HCT116 (cell line): ENCODE measurements around the gene RARB. TPM values are rescaled to one million over a fixed set of nuclear protein-coding genes. Genes with fewer than 3 reads are reported as not detected.

Experiments
- ATAC-seq: fragments of 200-7000 bp; cut with Tn5 transposase; 2 replicates; pipeline ENCODE4 v1.9.1; 2020; ENCODE audit warnings: mild to moderate bottlenecking, moderate library complexity
- BruUV-seq: library from RNA; stranded (reverse); fragments of 400-500 nt; replicated peaks from 2 replicates; lab custom pipeline; 2021; lab: Mats Ljungman, UMichigan
- CTCF ChIA-PET: fragments of 300-600 bp; sonication (Branson Sonifier 250); formaldehyde crosslinking; loops from one replicate; lab custom pipeline; 2021; ENCODE audit warnings: antibody characterized with exemption; lab: Charles Lee
- POLR2A ChIA-PET: fragments of 300-600, 350-600 bp; sonication (Branson Sonifier 250); formaldehyde crosslinking; loops from one replicate; lab custom pipeline; 2021; ENCODE audit warnings: antibody characterized with exemption; lab: Charles Lee
- RAD21 ChIA-PET, 2 experiments: fragments of 300-600 bp; sonication (Branson Sonifier 250); formaldehyde crosslinking; loops; one replicate each; lab custom pipeline; 2023; ENCODE audit warnings: low total read pairs in 2 of 2; ENCODE audit not compliant: uncharacterized antibody in 2 of 2, unreplicated experiment in 2 of 2, low non-redundant PET in 1 of 2; lab: Charles Lee
- DNase-seq: peaks from one replicate; pipeline ENCODE4 v3.0.0-alpha.2; 2010; ENCODE audit warnings: low read depth, low spot score
- H2AFZ ChIP-seq: fragments of 200-600 bp; shearing (Covaris generic), sonication (generic); 2 replicates; pipeline ENCODE4 v1.6.1; 2017; ENCODE audit warnings: low read depth, mixed run types, mixed read lengths, antibody characterized with exemption, low read length; ENCODE audit not compliant: poor library complexity, severe bottlenecking
- H3K27ac ChIP-seq: 2 replicates; pipeline ENCODE4 v1.5.1; 2012; ENCODE audit warnings: low read depth, low read length
- H3K27me3 ChIP-seq: fragments of 200-600 bp; sonication (generic); 2 replicates; pipeline ENCODE4 v1.6.1; 2016; ENCODE audit warnings: mixed run types, low read length, mixed read lengths; ENCODE audit not compliant: insufficient read depth
- H3K36me3 ChIP-seq, 2 experiments: fragments of 200-500 bp in 1 of 2; fragments of 200-600 bp in 1 of 2; sonication (Bioruptor generic) in 1 of 2; sonication (generic) in 1 of 2; 2 replicates each; pipeline versions ENCODE4 v1.5.1 to v1.6.1; 2014 to 2016; ENCODE audit warnings: low read length in 2 of 2, inconsistent platforms in 1 of 2, mixed read lengths in 1 of 2, mixed run types in 1 of 2; ENCODE audit not compliant: insufficient read depth in 2 of 2, control insufficient read depth in 1 of 2
- H3K4me1 ChIP-seq, 2 experiments: fragments of 200-600 bp in 1 of 2; sonication (generic) in 1 of 2; 2 replicates each; pipeline versions ENCODE4 v1.5.1 to v1.6.1; 2012 to 2017; ENCODE audit warnings: low read length in 2 of 2, inconsistent platforms in 1 of 2, mild to moderate bottlenecking in 1 of 2, mixed read lengths in 1 of 2, mixed run types in 1 of 2, moderate library complexity in 1 of 2; ENCODE audit not compliant: insufficient read depth in 2 of 2, control insufficient read depth in 1 of 2
- H3K4me2 ChIP-seq: fragments of 200-600 bp; sonication (generic); 2 replicates; pipeline ENCODE4 v1.6.1; 2017; ENCODE audit warnings: mixed run types, low read length, mixed read lengths
- H3K4me3 ChIP-seq, 2 experiments: fragments of 200-600 bp in 1 of 2; sonication (generic) in 1 of 2; replicated peaks in 1 of 2; 2 replicates each; pipeline ENCODE4 v1.5.1; 2011 to 2016; ENCODE audit warnings: low read length in 2 of 2, control low read depth in 1 of 2, low read depth in 1 of 2, mild to moderate bottlenecking in 1 of 2, mixed read lengths in 1 of 2, mixed run types in 1 of 2
- H3K79me2 ChIP-seq: fragments of 200-600 bp; sonication (generic); 2 replicates; pipeline ENCODE4 v1.6.1; 2017; ENCODE audit warnings: mild to moderate bottlenecking, mixed run types, low read length, moderate library complexity, mixed read lengths; ENCODE audit not compliant: insufficient read depth
- H3K9ac ChIP-seq: fragments of 200-600 bp; sonication (generic); 2 replicates; pipeline ENCODE4 v1.6.1; 2016; ENCODE audit warnings: low read length, mixed read lengths
- H3K9me2 ChIP-seq: fragments of 200-600 bp; sonication (generic), shearing (Covaris generic); 2 replicates; pipeline ENCODE4 v1.6.1; 2017; ENCODE audit warnings: mixed run types, mild to moderate bottlenecking, moderate library complexity; ENCODE audit not compliant: insufficient read depth
- H3K9me3 ChIP-seq, 2 experiments: fragments of 200-500 bp in 1 of 2; fragments of 200-600 bp in 1 of 2; sonication (Bioruptor generic) in 1 of 2; sonication (generic) in 1 of 2; 2 replicates each; pipeline ENCODE4 v1.6.1; 2014 to 2017; ENCODE audit warnings: low read length in 2 of 2, mixed read lengths in 2 of 2, inconsistent platforms in 1 of 2, low read depth in 1 of 2, mild to moderate bottlenecking in 1 of 2, mixed run types in 1 of 2, moderate library complexity in 1 of 2; ENCODE audit not compliant: control insufficient read depth in 1 of 2, insufficient read depth in 1 of 2
- H4K20me1 ChIP-seq: fragments of 200-600 bp; sonication (generic), shearing (Covaris generic); 2 replicates; pipeline ENCODE4 v1.6.1; 2017; ENCODE audit warnings: mixed run types, mild to moderate bottlenecking, moderate library complexity; ENCODE audit not compliant: insufficient read depth
- ATF3 ChIP-seq: IDR thresholded peaks from 2 replicates; pipeline ENCODE4 v1.6.1; 2012
- CBX3 ChIP-seq: IDR thresholded peaks from 2 replicates; pipeline ENCODE4 v1.6.1; 2012; ENCODE audit warnings: low read depth
- CTCF ChIP-seq, 3 experiments: fragments of 200-600 bp in 1 of 3; sonication (generic) in 1 of 3; IDR thresholded peaks in 2 of 3; conservative IDR thresholded peaks in 1 of 3; 2 replicates each; pipeline ENCODE4 v1.5.1; 2012 to 2017; ENCODE audit warnings: low read depth in 2 of 3, low read length in 2 of 3, antibody characterized with exemption in 1 of 3, borderline replicate concordance in 1 of 3, control low read depth in 1 of 3, mild to moderate bottlenecking in 1 of 3, mixed read lengths in 1 of 3, mixed run types in 1 of 3, moderate library complexity in 1 of 3; ENCODE audit not compliant: insufficient read depth in 1 of 3
- EGR1 ChIP-seq: IDR thresholded peaks from 2 replicates; pipeline ENCODE4 v1.6.1; 2012; ENCODE audit warnings: low read depth
- ELF1 ChIP-seq: IDR thresholded peaks from 2 replicates; pipeline ENCODE4 v1.6.1; 2012; ENCODE audit warnings: low read depth, borderline replicate concordance
- FOSL1 ChIP-seq: IDR thresholded peaks from 2 replicates; pipeline ENCODE4 v1.6.1; 2012; ENCODE audit warnings: low read depth
- MAX ChIP-seq: IDR thresholded peaks from 2 replicates; pipeline ENCODE4 v1.6.1; 2012
- POLR2A ChIP-seq: IDR thresholded peaks from 2 replicates; pipeline ENCODE4 v1.7.0; 2011; ENCODE audit warnings: borderline replicate concordance; ENCODE audit not compliant: insufficient read depth, insufficient read length; ENCODE audit errors: extremely low read depth
- RAD21 ChIP-seq: IDR thresholded peaks from 2 replicates; pipeline ENCODE4 v1.6.1; 2012; ENCODE audit warnings: low read depth, mild to moderate bottlenecking
- REST ChIP-seq: IDR thresholded peaks from 2 replicates; pipeline ENCODE4 v1.6.1; 2012; ENCODE audit warnings: low read depth
- SIN3A ChIP-seq: IDR thresholded peaks from 2 replicates; pipeline ENCODE4 v1.6.1; 2012; ENCODE audit warnings: low read depth
- SRF ChIP-seq: IDR thresholded peaks from 2 replicates; pipeline ENCODE4 v1.6.1; 2012; ENCODE audit warnings: low read depth
- YY1 ChIP-seq: IDR thresholded peaks from 2 replicates; pipeline ENCODE4 v1.6.1; 2011; ENCODE audit warnings: low read length, low read depth, moderate library complexity, mild to moderate bottlenecking; ENCODE audit not compliant: insufficient replicate concordance; ENCODE audit errors: extremely low read depth
- intact Hi-C: fragments of 100-400 bp; cut with micrococcal nuclease; formaldehyde crosslinking; loops from 2 replicates; pipeline ENCODE4 v1.10.0; 2022
- total RNA-seq: library from RNA; stranded (reverse); gene quantifications from one replicate; pipeline ENCODE4 v1.2.1, GENCODE V29; 2021; ENCODE audit not compliant: unreplicated experiment

Gene RARB
- total RNA-seq, 1 experiment from 2014 or later = not detected

- Histone ChIP-seq H3K9me3 (no peaks in the 10 kb centered on the region), H3K27ac (no peak overlapping the region), H3K36me3 (no peaks in the 10 kb centered on the region), H3K4me2 (no peak overlapping the region), H3K9me2 (no peaks in the 10 kb centered on the region), H3K4me3 (no peak overlapping the region), H3K27me3 (peaks cover 40% of the 10 kb centered on the region), H2AFZ (no peak overlapping the region), H3K9ac (no peak overlapping the region), H4K20me1 (no peaks in the 10 kb centered on the region), H3K79me2 (no peaks in the 10 kb centered on the region), H3K4me1 (no peaks in the 10 kb centered on the region)
- ChIA-PET CTCF (no interaction called here), RAD21 (no interaction called here), POLR2A (no interaction called here)
- no TSS peak for BruUV-seq
- TF ChIP-seq ELF1 (no peak), SRF (no peak), RAD21 (no peak), EGR1 (no peak), CTCF (IDR thresholded peaks at IDR 0.05 in 2 of 3, conservative IDR thresholded peaks at IDR 0.05 in 1 of 3; ENCODE audit: borderline replicate concordance in 1 of 3, insufficient read depth in 1 of 3, low read depth in 2 of 3, low read length in 2 of 3) (no peak), ATF3 (no peak), YY1 (no peak), POLR2A (no peak), FOSL1 (no peak)
- no peak for ATAC-seq
- intact Hi-C loops = no loop called here
- no peak for DNase-seq
Observed at GRCh38 chr3:25483456-25483855, 55.4 kb downstream of the RARB start.

GRCh38 chr3:25485673-25486072 lies 57.6 kb downstream of the RARB start:
- Histone ChIP-seq H3K9ac (no peak overlapping the region), H4K20me1 (no peaks in the 10 kb centered on the region), H2AFZ (no peak overlapping the region), H3K36me3 (no peaks in the 10 kb centered on the region), H3K79me2 (no peaks in the 10 kb centered on the region), H3K9me3 (no peaks in the 10 kb centered on the region), H3K27ac (no peak overlapping the region), H3K4me1 (no peaks in the 10 kb centered on the region), H3K27me3 (peaks cover 36% of the 10 kb centered on the region), H3K4me2 (no peak overlapping the region), H3K4me3 (no peak overlapping the region), H3K9me2 (no peaks in the 10 kb centered on the region)
- intact Hi-C loops = no loop called here
- RAD21 ChIA-PET = no interaction called here
- no peak for ATAC-seq
- no TSS peak for BruUV-seq
- CTCF ChIA-PET = no interaction called here
- POLR2A ChIA-PET = no interaction called here
- no peak for DNase-seq
- TF ChIP-seq ELF1 = no peak
- TF ChIP-seq CBX3 = no peak
- no peak for TF ChIP-seq SRF
- no peak for TF ChIP-seq SIN3A
- no peak for TF ChIP-seq REST
- TF ChIP-seq MAX = no peak
- TF ChIP-seq YY1 = no peak
